GM12878 (cell line): Measurements from ENCODE around the gene TASOR2. TPM values are rescaled to one million over a fixed set of nuclear protein-coding genes. Genes with fewer than 3 reads are reported as not detected.

Source experiments
- ATAC-seq: fragments of 200-7000 bp; cut with Tn5 transposase; 3 replicates; pipeline ENCODE4 v1.9.1; 2020; ENCODE audit warnings: mild to moderate bottlenecking, moderate library complexity
- BruUV-seq: library from RNA; stranded (reverse); fragments of 400-500 nt; replicated peaks from 2 replicates; lab custom pipeline; 2021; lab: Mats Ljungman, UMichigan
- CTCF ChIA-PET: fragments of 300-600 bp; sonication (Branson Sonifier 250); formaldehyde crosslinking; extraction: SDS; loops from one replicate; lab custom pipeline; 2021; ENCODE audit warnings: inconsistent platforms; lab: Yijun Ruan, JAX
- POLR2A ChIA-PET: fragments of 350-600 bp; formaldehyde crosslinking; extraction: SDS; loops from one replicate; lab custom pipeline; 2021; ENCODE audit warnings: inconsistent platforms; lab: Charles Lee
- RAD21 ChIA-PET: fragments of 300-600 bp; sonication (Branson Sonifier 250); formaldehyde crosslinking; loops from one replicate; lab custom pipeline; 2023; ENCODE audit warnings: antibody characterized with exemption; ENCODE audit not compliant: unreplicated experiment; lab: Charles Lee
- SMC1A ChIA-PET: fragments of 300-600 bp; sonication (Branson Sonifier 250); formaldehyde crosslinking; loops from one replicate; lab custom pipeline; 2023; ENCODE audit not compliant: unreplicated experiment, uncharacterized antibody; lab: Charles Lee
- DNase-seq: peaks from one replicate; pipeline ENCODE4 v3.0.0-alpha.2; 2011; ENCODE audit warnings: low read depth, low spot score
- FAIRE-seq: peaks from 3 replicates; lab custom pipeline; 2011; peaks lifted over from hg19 to GRCh38; lab: Jason Lieb, UNC
- H2AFZ ChIP-seq: 2 replicates; pipeline ENCODE4 v1.6.0; 2011; ENCODE audit warnings: low read depth, low read length, control low read depth; ENCODE audit not compliant: control insufficient read depth
- H3K27ac ChIP-seq: 2 replicates; pipeline ENCODE4 v1.5.1; 2011; ENCODE audit warnings: control low read depth; ENCODE audit not compliant: control insufficient read depth, insufficient read depth
- H3K27me3 ChIP-seq, 2 experiments: replicated peaks in 1 of 2; 2 replicates each; pipeline versions ENCODE4 v1.6.0 to v1.6.1; 2011; ENCODE audit warnings: low read length in 1 of 2; ENCODE audit not compliant: control insufficient read depth in 2 of 2, insufficient read depth in 2 of 2
- H3K36me3 ChIP-seq, 2 experiments: 2 replicates each; pipeline ENCODE4 v1.5.1; 2011; ENCODE audit warnings: low read length in 1 of 2; ENCODE audit not compliant: control insufficient read depth in 2 of 2, insufficient read depth in 2 of 2
- H3K4me1 ChIP-seq: 2 replicates; pipeline ENCODE4 v1.6.1; 2011; ENCODE audit warnings: mild to moderate bottlenecking, low read length, moderate library complexity, mixed read lengths; ENCODE audit not compliant: control insufficient read depth, insufficient read depth
- H3K4me2 ChIP-seq: 2 replicates; pipeline ENCODE4 v1.6.0; 2011; ENCODE audit warnings: control low read depth; ENCODE audit not compliant: control insufficient read depth, insufficient read depth
- H3K4me3 ChIP-seq: fragments of 200-600 bp; sonication (generic); 2 replicates; pipeline ENCODE4 v1.5.1; 2016
- H3K79me2 ChIP-seq: 2 replicates; pipeline ENCODE4 v1.6.0; 2011; ENCODE audit warnings: low read length; ENCODE audit not compliant: control insufficient read depth, insufficient read depth
- H3K9ac ChIP-seq: 2 replicates; pipeline ENCODE4 v1.8.0; 2011; ENCODE audit warnings: low read length, control low read depth, mixed read lengths; ENCODE audit not compliant: control insufficient read depth, insufficient read depth
- H3K9me3 ChIP-seq: replicated peaks from 3 replicates; pipeline ENCODE4 v1.5.1; 2011; ENCODE audit warnings: mild to moderate bottlenecking, low read length; ENCODE audit not compliant: control insufficient read depth, insufficient read depth
- H4K20me1 ChIP-seq: 2 replicates; pipeline ENCODE4 v1.6.0; 2011; ENCODE audit not compliant: control insufficient read depth, insufficient read depth
- ATF7 ChIP-seq: fragments of 450-650 bp; IDR thresholded peaks from 2 replicates; pipeline ENCODE4 v1.6.1; 2016; ENCODE audit warnings: low read depth, mild to moderate bottlenecking
- ELK1 ChIP-seq: IDR thresholded peaks from 2 replicates; pipeline ENCODE4 v1.6.1; 2012; ENCODE audit warnings: low read depth, low read length, improper control_type of control experiment
- JUNB ChIP-seq: IDR thresholded peaks from 2 replicates; pipeline ENCODE4 v1.6.1; 2016; ENCODE audit warnings: antibody characterized with exemption, mild to moderate bottlenecking
- MTA2 ChIP-seq: fragments of 450-650 bp; IDR thresholded peaks from 2 replicates; pipeline ENCODE4 v1.6.1; 2016; ENCODE audit warnings: low read depth, mild to moderate bottlenecking, moderate library complexity
- PAX5 ChIP-seq: IDR thresholded peaks from 2 replicates; pipeline ENCODE4 v1.6.1; 2011; ENCODE audit warnings: low read depth, low read length, borderline replicate concordance
- SMAD5 ChIP-seq: IDR thresholded peaks from 2 replicates; pipeline ENCODE4 v1.6.1; 2016; ENCODE audit warnings: antibody characterized with exemption, low read depth
- SP1 ChIP-seq: IDR thresholded peaks from one replicate; pipeline ENCODE4 v1.6.1; 2011; ENCODE audit warnings: low read depth, low read length
- SPI1 ChIP-seq: IDR thresholded peaks from 2 replicates; pipeline ENCODE4 v1.6.1; 2011; ENCODE audit warnings: low read depth, mild to moderate bottlenecking, low read length, moderate library complexity, borderline replicate concordance; ENCODE audit not compliant: insufficient read depth
- in situ Hi-C: fragments of 300-500 bp; cut with MboI; formaldehyde crosslinking; loops from 9 replicates; pipeline ENCODE4 v1.14.3; 2018; ENCODE audit warnings: mixed read lengths
- intact Hi-C: fragments of 100-400 bp; cut with micrococcal nuclease; formaldehyde crosslinking; loops from one replicate; pipeline ENCODE4 v1.14.2; 2022; ENCODE audit not compliant: unreplicated experiment
- polyA plus RNA-seq, 11 experiments: library from polyadenylated mRNA; depleted of rRNA in 4 of 11; unstranded in 6 of 11; stranded (reverse) in 5 of 11; fragments of >200 nt; fragmentation: Nextera tagmentation in 4 of 11; fragmentation: Illumina TruSeq in 1 of 11; extraction: Ambion mirVana in 4 of 11; extraction: Trizol in 1 of 11; gene quantifications; 1 replicate in 1 of 11; 2 replicates in 10 of 11; pipeline versions ENCODE4 v1.2.1 to v1.2.3, GENCODE V29; 2011 to 2016; ENCODE audit warnings: inconsistent platforms in 2 of 11, missing spikeins in 2 of 11, low read depth in 1 of 11
- total RNA-seq, 4 experiments: library from RNA; depleted of rRNA in 3 of 4; stranded (reverse); fragments of >200 nt in 3 of 4; fragmentation: Illumina TruSeq in 1 of 4; extraction: Trizol in 1 of 4; gene quantifications; 2 replicates each; pipeline versions ENCODE4 v1.2.1 to v1.2.3, GENCODE V29; 2013 to 2021
- TF ChIP-seq, protein P1 (sequence below): fragments of 450-650 bp; IDR thresholded peaks from 2 replicates; pipeline ENCODE4 v1.6.1; 2016; ENCODE audit warnings: mild to moderate bottlenecking, moderate library complexity, borderline replicate concordance

TASOR2 gene
- total and polyA plus RNA-seq, 10 of the 15 experiments (the other 5 are each of a cell fraction or from before 2014, with no cell fraction given) = 8.2 to 54.7 (median 31.0) TPM

GRCh38 chr10:5708356-5708755 is 23.7 kb downstream of the TASOR2 start:
- TF ChIP-seq PAX5 = no peak
- no peak for TF ChIP-seq JUNB
- TF ChIP-seq ATF7 = no peak
- TF ChIP-seq, protein P1, sequence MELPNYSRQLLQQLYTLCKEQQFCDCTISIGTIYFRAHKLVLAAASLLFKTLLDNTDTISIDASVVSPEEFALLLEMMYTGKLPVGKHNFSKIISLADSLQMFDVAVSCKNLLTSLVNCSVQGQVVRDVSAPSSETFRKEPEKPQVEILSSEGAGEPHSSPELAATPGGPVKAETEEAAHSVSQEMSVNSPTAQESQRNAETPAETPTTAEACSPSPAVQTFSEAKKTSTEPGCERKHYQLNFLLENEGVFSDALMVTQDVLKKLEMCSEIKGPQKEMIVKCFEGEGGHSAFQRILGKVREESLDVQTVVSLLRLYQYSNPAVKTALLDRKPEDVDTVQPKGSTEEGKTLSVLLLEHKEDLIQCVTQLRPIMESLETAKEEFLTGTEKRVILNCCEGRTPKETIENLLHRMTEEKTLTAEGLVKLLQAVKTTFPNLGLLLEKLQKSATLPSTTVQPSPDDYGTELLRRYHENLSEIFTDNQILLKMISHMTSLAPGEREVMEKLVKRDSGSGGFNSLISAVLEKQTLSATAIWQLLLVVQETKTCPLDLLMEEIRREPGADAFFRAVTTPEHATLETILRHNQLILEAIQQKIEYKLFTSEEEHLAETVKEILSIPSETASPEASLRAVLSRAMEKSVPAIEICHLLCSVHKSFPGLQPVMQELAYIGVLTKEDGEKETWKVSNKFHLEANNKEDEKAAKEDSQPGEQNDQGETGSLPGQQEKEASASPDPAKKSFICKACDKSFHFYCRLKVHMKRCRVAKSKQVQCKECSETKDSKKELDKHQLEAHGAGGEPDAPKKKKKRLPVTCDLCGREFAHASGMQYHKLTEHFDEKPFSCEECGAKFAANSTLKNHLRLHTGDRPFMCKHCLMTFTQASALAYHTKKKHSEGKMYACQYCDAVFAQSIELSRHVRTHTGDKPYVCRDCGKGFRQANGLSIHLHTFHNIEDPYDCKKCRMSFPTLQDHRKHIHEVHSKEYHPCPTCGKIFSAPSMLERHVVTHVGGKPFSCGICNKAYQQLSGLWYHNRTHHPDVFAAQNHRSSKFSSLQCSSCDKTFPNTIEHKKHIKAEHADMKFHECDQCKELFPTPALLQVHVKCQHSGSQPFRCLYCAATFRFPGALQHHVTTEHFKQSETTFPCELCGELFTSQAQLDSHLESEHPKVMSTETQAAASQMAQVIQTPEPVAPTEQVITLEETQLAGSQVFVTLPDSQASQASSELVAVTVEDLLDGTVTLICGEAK = no peak
- TF ChIP-seq MTA2 = no peak
- TF ChIP-seq ELK1 = no peak
- TF ChIP-seq SP1 = no peak
- no peak for TF ChIP-seq SMAD5
- TF ChIP-seq SPI1 = no peak
- H3K9ac ChIP-seq = no peak overlapping the region
- H3K79me2 ChIP-seq = peaks cover 88% of the 10 kb centered on the region
- H3K4me1 ChIP-seq = peaks cover 4% of the 10 kb centered on the region; the same call in 1 of the 2 replicates
- ChIA-PET POLR2A (interaction anchor here (0.6 to 1.2 kb wide), 2 partner anchors 16 to 103 kb away, joined by 5 to 6 read pairs; no protein-coding TSS in a partner anchor), SMC1A (interaction anchor here (0.9 to 13.1 kb wide), 5 partner anchors 8 to 135 kb away, joined by 3 to 191 read pairs (median 4); no protein-coding TSS in a partner anchor), CTCF (interaction anchor here (0.9 kb wide), 1 partner anchor 9 kb away, joined by 3 read pairs; no protein-coding TSS in a partner anchor), RAD21 (interaction anchor here (0.7 to 4.5 kb wide), 2 partner anchors 15 to 27 kb away, joined by 3 to 22 read pairs; no protein-coding TSS in a partner anchor)
- intact Hi-C loops (no loop called here), in situ Hi-C loops (no loop called here)
- BruUV-seq = no TSS peak
- no peaks in the 10 kb centered on the region for H3K27me3 ChIP-seq
- no peak overlapping the region for H3K4me2 ChIP-seq
- H3K27ac ChIP-seq = no peak overlapping the region
- no peak overlapping the region for H2AFZ ChIP-seq
- ATAC-seq = no peak
- no peak for FAIRE-seq
- no peaks in the 10 kb centered on the region; the same call in 1 of the 3 replicates for H3K9me3 ChIP-seq
- no peak for DNase-seq
- no peaks in the 10 kb centered on the region; a peak in 1 of 4 replicates for H3K36me3 ChIP-seq
- H3K4me3 ChIP-seq = no peak overlapping the region
- no peaks in the 10 kb centered on the region for H4K20me1 ChIP-seq
